ENCODE data around the gene SHC2. TPM values are rescaled to one million over a fixed set of nuclear protein-coding genes. Genes with fewer than 3 reads are reported as not detected.
"Not testable (repeated sequence)": the region's sequence is repeated elsewhere in the genome, so short reads cannot be mapped to it uniquely, and the experiment has no call there.

Gene SHC2
- total and polyA plus RNA-seq, 2 experiments from 2014 or later: 50.8 to 111 TPM

DNA sequence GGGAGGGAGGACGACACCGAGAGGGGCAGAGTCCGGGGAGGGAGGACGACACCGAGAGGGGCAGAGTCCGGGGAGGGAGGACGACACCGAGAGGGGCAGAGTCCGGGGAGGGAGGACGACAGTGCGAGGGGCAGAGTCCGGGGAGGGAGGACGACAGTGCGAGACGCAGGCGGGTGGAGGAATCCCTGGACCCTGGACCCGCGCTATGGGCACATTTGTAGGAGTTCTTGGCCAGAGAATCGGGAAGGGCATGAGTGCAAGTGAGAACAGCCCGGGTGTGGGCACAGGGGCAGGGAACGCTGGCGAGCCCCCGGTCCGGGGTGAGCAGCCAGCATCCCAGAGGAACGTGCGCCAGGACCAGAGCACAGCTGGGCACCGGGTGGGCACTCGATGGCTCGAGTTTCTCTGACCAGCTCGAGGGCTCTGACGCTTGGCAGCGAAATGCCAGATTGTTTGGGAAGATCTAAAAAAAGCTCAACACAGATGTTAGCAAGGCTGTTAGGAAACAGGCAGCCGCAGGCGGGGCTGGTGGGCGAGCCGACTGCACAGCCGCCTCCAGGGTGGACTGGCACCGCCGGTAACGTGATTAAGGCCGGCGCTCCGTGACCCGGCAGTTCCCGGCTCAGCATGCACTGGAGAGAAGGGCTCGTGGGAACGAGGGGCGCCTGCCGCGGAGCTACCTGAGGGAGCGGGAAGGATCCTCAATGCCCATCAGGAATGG is 33.9 kb downstream of the SHC2 start:
- H3K36me3 ChIP-seq (replicated peaks; ENCODE audit: insufficient read depth, low read depth): no peaks in the 10 kb centered on the region
- no peak overlapping the region for H3K4me3 ChIP-seq
- no peak overlapping the region for H3K27ac ChIP-seq
- no peak for DNase-seq (ENCODE audit: low spot score)
- whole genome bisulfite sequencing (ENCODE audit: low lambda C conversion rate, missing lambda C conversion rate): 89% methylated on average over 35 of the region's 51 CpGs
- H4K20me1 ChIP-seq (ENCODE audit: insufficient read depth, poor library complexity, severe bottlenecking): no peaks in the 10 kb centered on the region
- no peaks in the 10 kb centered on the region for H3K27me3 ChIP-seq
- TF ChIP-seq EZH2 (IDR thresholded peaks at IDR 0.05; ENCODE audit: borderline replicate concordance): no peak
- no peaks in the 10 kb centered on the region for H3K79me2 ChIP-seq
- no peaks in the 10 kb centered on the region for H3K4me1 ChIP-seq (ENCODE audit: insufficient read depth)
- no peaks in the 10 kb centered on the region for H3K9me2 ChIP-seq (replicated peaks; ENCODE audit: insufficient read depth)
- H3K4me2 ChIP-seq: no peak overlapping the region
- no peak overlapping the region for H2AFZ ChIP-seq
- no peaks in the 10 kb centered on the region for H3K9me3 ChIP-seq (ENCODE audit: low read depth)

DNA sequence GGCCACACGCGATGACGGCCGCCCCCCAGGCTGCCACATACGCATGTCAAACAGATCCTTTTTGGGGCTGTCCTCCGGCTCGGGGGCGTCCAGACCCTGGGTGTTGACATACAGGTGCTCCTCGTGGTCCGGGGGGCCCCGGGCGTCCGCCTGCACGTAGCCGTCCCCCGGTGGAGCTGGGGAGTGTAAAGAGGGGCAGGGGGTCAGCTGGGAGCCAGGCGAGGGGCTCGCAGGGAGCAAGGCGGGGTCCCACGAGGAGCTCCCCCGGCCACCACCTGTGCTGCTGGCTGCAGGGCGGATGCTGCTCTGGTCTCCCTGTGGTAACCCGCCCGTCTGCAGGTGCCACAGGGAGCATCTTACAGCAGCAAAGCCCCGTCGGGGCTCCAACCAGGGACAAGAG is 35.8 kb downstream of the SHC2 start:
- H3K79me2 ChIP-seq: no peaks in the 10 kb centered on the region
- no peak overlapping the region for H2AFZ ChIP-seq
- WGBS (ENCODE audit: low lambda C conversion rate, missing lambda C conversion rate): 98% methylated on average over 17 of the region's 26 CpGs

DNA sequence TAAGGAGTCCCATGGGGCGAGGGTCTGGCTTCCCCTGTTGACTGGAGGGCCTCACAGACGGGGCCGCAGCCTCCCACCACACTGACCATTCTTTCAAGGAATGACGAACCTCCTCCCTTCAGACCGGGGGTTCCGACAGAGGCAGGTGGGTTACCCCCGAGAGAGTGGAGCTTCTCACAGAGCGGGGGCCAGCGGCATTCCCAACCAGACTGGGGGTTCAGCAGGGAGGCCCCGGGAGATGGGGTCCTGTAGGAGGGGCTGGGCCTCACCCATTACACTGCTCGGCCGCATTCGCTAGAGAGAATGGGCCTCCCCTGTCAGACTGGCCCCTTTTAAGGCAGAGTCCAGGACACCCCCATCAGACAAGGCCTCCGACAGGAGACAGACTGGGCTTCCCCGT is 36.3 kb downstream of the SHC2 start:
- Histone ChIP-seq H3K4me1 (ENCODE audit: insufficient read depth) (no peaks in the 10 kb centered on the region), H2AFZ (no peak overlapping the region), H3K27ac (no peak overlapping the region), H3K9me3 (ENCODE audit: low read depth) (no peaks in the 10 kb centered on the region), H3K4me3 (no peak overlapping the region), H3K4me2 (no peak overlapping the region), H4K20me1 (ENCODE audit: insufficient read depth, poor library complexity, severe bottlenecking) (no peaks in the 10 kb centered on the region), H3K9me2 (replicated peaks; ENCODE audit: insufficient read depth) (no peaks in the 10 kb centered on the region), H3K79me2 (no peaks in the 10 kb centered on the region), H3K36me3 (replicated peaks; ENCODE audit: insufficient read depth, low read depth) (no peaks in the 10 kb centered on the region), H3K27me3 (no peaks in the 10 kb centered on the region)
- TF ChIP-seq, protein P1, sequence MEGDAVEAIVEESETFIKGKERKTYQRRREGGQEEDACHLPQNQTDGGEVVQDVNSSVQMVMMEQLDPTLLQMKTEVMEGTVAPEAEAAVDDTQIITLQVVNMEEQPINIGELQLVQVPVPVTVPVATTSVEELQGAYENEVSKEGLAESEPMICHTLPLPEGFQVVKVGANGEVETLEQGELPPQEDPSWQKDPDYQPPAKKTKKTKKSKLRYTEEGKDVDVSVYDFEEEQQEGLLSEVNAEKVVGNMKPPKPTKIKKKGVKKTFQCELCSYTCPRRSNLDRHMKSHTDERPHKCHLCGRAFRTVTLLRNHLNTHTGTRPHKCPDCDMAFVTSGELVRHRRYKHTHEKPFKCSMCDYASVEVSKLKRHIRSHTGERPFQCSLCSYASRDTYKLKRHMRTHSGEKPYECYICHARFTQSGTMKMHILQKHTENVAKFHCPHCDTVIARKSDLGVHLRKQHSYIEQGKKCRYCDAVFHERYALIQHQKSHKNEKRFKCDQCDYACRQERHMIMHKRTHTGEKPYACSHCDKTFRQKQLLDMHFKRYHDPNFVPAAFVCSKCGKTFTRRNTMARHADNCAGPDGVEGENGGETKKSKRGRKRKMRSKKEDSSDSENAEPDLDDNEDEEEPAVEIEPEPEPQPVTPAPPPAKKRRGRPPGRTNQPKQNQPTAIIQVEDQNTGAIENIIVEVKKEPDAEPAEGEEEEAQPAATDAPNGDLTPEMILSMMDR (IDR thresholded peaks at IDR 0.05; ENCODE audit: poor library complexity): no peak
- TF ChIP-seq EZH2phosphoT487 (IDR thresholded peaks at IDR 0.05; ENCODE audit: low read depth, severe bottlenecking, unreplicated experiment) (no peak), EZH2 (IDR thresholded peaks at IDR 0.05; ENCODE audit: borderline replicate concordance) (no peak)
- no peak for DNase-seq (ENCODE audit: low spot score)
- 97% methylated on average over 15 of the region's 15 CpGs for WGBS (ENCODE audit: low lambda C conversion rate, missing lambda C conversion rate)

More for the DNA sequence above, 35.8 kb downstream of the SHC2 start:
- TF ChIP-seq EZH2 (IDR thresholded peaks at IDR 0.05; ENCODE audit: borderline replicate concordance): no peak
- TF ChIP-seq, protein P1 (IDR thresholded peaks at IDR 0.05; ENCODE audit: poor library complexity): no peak
- no peak for TF ChIP-seq EZH2phosphoT487 (IDR thresholded peaks at IDR 0.05; ENCODE audit: low read depth, severe bottlenecking, unreplicated experiment)
- Histone ChIP-seq H3K9me3 (ENCODE audit: low read depth) (no peaks in the 10 kb centered on the region), H3K27ac (no peak overlapping the region), H3K4me1 (ENCODE audit: insufficient read depth) (no peaks in the 10 kb centered on the region), H3K4me2 (no peak overlapping the region), H3K9me2 (replicated peaks; ENCODE audit: insufficient read depth) (no peaks in the 10 kb centered on the region), H4K20me1 (ENCODE audit: insufficient read depth, poor library complexity, severe bottlenecking) (no peaks in the 10 kb centered on the region), H3K4me3 (no peak overlapping the region), H3K36me3 (replicated peaks; ENCODE audit: insufficient read depth, low read depth) (no peaks in the 10 kb centered on the region), H3K27me3 (no peaks in the 10 kb centered on the region)
- no peak for DNase-seq (ENCODE audit: low spot score)

DNA sequence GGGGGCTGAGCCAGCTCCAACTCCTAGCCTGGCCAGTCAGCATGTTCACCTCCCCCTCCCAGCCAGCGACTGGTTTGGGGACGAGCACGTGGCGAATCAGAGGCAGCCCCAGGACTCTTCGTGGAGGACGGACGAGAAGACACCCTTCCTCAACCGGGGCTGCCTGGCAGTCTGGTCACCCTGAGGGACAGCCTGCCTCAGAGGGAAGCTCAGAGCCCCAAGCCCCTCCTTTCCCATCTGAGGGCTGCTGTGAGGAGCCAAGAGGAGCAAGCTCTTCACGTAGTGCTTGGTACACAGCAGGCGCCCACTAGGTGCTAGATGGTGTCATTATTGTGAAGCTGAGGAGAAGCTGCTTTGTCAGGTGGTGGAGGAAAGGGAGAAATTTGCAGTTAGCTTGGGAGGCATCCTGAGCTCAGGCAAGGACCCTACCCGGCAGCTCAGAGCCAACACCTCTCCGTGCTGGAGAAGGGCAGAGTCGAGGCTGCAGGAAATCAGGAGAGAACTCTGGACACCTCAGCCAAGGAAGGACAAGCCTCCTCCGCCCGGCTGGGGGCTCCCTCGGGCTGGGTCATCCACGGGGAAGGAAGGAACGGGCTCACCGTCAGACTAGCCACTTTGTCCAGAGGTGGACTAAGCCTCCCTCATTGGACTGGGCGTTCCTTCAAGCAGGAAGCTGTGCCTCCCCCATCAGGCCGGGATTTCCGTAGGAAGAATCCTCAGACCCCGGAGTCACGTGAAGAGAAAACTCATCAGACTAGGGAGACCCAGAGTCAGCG is 37.0 kb downstream of the SHC2 start:
- H2AFZ ChIP-seq: no peak overlapping the region
- H3K36me3 ChIP-seq (replicated peaks; ENCODE audit: insufficient read depth, low read depth): no peaks in the 10 kb centered on the region
- WGBS (ENCODE audit: low lambda C conversion rate, missing lambda C conversion rate): 95% methylated on average over 25 of the region's 25 CpGs
- no peak overlapping the region for H3K4me2 ChIP-seq
- no peak overlapping the region for H3K4me3 ChIP-seq
- no peaks in the 10 kb centered on the region for H3K9me3 ChIP-seq (ENCODE audit: low read depth)
- H4K20me1 ChIP-seq (ENCODE audit: insufficient read depth, poor library complexity, severe bottlenecking): no peaks in the 10 kb centered on the region
- H3K9me2 ChIP-seq (replicated peaks; ENCODE audit: insufficient read depth): no peaks in the 10 kb centered on the region
- DNase-seq (ENCODE audit: low spot score): no peak
- no peaks in the 10 kb centered on the region for H3K27me3 ChIP-seq
- TF ChIP-seq, protein P1 (IDR thresholded peaks at IDR 0.05; ENCODE audit: poor library complexity): no peak
- TF ChIP-seq EZH2phosphoT487 (IDR thresholded peaks at IDR 0.05; ENCODE audit: low read depth, severe bottlenecking, unreplicated experiment): no peak
- no peak for TF ChIP-seq EZH2 (IDR thresholded peaks at IDR 0.05; ENCODE audit: borderline replicate concordance)
- H3K27ac ChIP-seq: no peak overlapping the region
- no peaks in the 10 kb centered on the region for H3K4me1 ChIP-seq (ENCODE audit: insufficient read depth)
- H3K79me2 ChIP-seq: no peaks in the 10 kb centered on the region

DNA sequence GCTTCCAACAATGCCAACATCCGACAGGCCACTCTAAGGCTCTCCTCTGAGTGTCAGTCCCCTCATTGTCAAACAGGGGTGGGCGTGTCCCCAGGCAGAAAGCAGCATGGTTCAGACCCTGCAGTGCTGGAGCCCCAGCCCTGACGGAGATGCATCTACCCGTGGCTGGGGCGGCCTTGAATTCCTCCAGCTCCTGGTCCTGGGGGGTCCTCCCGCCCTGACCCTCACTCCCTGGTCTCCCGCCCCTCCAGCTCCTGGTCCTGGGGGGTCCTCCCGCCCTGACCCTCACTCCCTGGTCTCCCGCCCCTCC is 38.0 kb downstream of the SHC2 start:
- not testable (repeated sequence) for H3K4me1 ChIP-seq (ENCODE audit: insufficient read depth); H3K27me3 ChIP-seq; H3K27ac ChIP-seq; H4K20me1 ChIP-seq (ENCODE audit: insufficient read depth, poor library complexity, severe bottlenecking); H3K36me3 ChIP-seq (replicated peaks; ENCODE audit: insufficient read depth, low read depth); H3K79me2 ChIP-seq; H3K9me2 ChIP-seq (replicated peaks; ENCODE audit: insufficient read depth); DNase-seq (ENCODE audit: low spot score); H3K4me2 ChIP-seq; H2AFZ ChIP-seq; H3K9me3 ChIP-seq (ENCODE audit: low read depth); H3K4me3 ChIP-seq
- WGBS (ENCODE audit: low lambda C conversion rate, missing lambda C conversion rate): 83% methylated on average over 6 of the region's 9 CpGs

All from hepatocyte (in vitro differentiated cells).